GM12878 (cell line): ENCODE data around the gene MDM4. TPM values are rescaled to one million over a fixed set of nuclear protein-coding genes. Genes with fewer than 3 reads are reported as not detected.

Experiments used
- ATF3 ChIP-seq: IDR thresholded peaks from 2 replicates; pipeline ENCODE4 v1.6.1; 2011; ENCODE audit warnings: low read depth, mild to moderate bottlenecking, low read length, moderate library complexity, borderline replicate concordance; ENCODE audit errors: extremely low read depth
- BCL3 ChIP-seq: IDR thresholded peaks from 2 replicates; pipeline ENCODE4 v1.6.1; 2011; ENCODE audit warnings: borderline replicate concordance, low read depth, mild to moderate bottlenecking, moderate library complexity, low read length; ENCODE audit not compliant: insufficient read depth, poor library complexity, severe bottlenecking
- BMI1 ChIP-seq: fragments of 450-650 bp; IDR thresholded peaks from 2 replicates; pipeline ENCODE4 v1.6.1; 2016; ENCODE audit warnings: mild to moderate bottlenecking, moderate library complexity, borderline replicate concordance
- CREM ChIP-seq: IDR thresholded peaks from 2 replicates; pipeline ENCODE4 v1.6.1; 2014; ENCODE audit warnings: antibody characterized with exemption, low read depth
- ELK1 ChIP-seq: IDR thresholded peaks from 2 replicates; pipeline ENCODE4 v1.6.1; 2012; ENCODE audit warnings: low read depth, low read length, improper control_type of control experiment
- ESRRA ChIP-seq: IDR thresholded peaks from 2 replicates; pipeline ENCODE4 v1.6.1; 2012; ENCODE audit warnings: mild to moderate bottlenecking, low read length, improper control_type of control experiment
- FOXK2 ChIP-seq: fragments of 450-650 bp; IDR thresholded peaks from 2 replicates; pipeline ENCODE4 v1.6.1; 2017; ENCODE audit warnings: mild to moderate bottlenecking, moderate library complexity
- GABPA ChIP-seq: IDR thresholded peaks from 2 replicates; pipeline ENCODE4 v1.6.1; 2014; ENCODE audit warnings: antibody characterized with exemption, low read depth, mild to moderate bottlenecking, inconsistent platforms
- HDGF ChIP-seq: fragments of 450-650 bp; IDR thresholded peaks from 2 replicates; pipeline ENCODE4 v1.6.1; 2016; ENCODE audit warnings: antibody characterized with exemption
- IKZF1 ChIP-seq: fragments of 450-650 bp; conservative IDR thresholded peaks from 2 replicates; pipeline ENCODE4 v1.6.1; 2017; ENCODE audit warnings: antibody characterized with exemption, mild to moderate bottlenecking
- KAT2A ChIP-seq: conservative IDR thresholded peaks from 2 replicates; pipeline ENCODE4 v1.6.1; 2011; ENCODE audit warnings: low read depth, low read length; ENCODE audit not compliant: control insufficient read depth
- KDM1A ChIP-seq: fragments of 200-600 bp; sonication (generic); IDR thresholded peaks from 2 replicates; pipeline ENCODE4 v1.6.1; 2016; ENCODE audit warnings: borderline replicate concordance
- MAX ChIP-seq: IDR thresholded peaks from 2 replicates; pipeline ENCODE4 v1.6.1; 2012; ENCODE audit warnings: low read depth, low read length, improper control_type of control experiment
- MYC ChIP-seq: IDR thresholded peaks from 2 replicates; pipeline ENCODE4 v1.6.1; 2011; ENCODE audit warnings: mild to moderate bottlenecking, low read length, moderate library complexity, inconsistent platforms; ENCODE audit not compliant: insufficient read depth, insufficient replicate concordance, insufficient read length, severe bottlenecking
- NFXL1 ChIP-seq: fragments of 450-650 bp; IDR thresholded peaks from 2 replicates; pipeline ENCODE4 v1.6.1; 2017; ENCODE audit warnings: antibody characterized with exemption, mild to moderate bottlenecking, borderline replicate concordance
- PAX8 ChIP-seq: fragments of 450-650 bp; IDR thresholded peaks from 2 replicates; pipeline ENCODE4 v1.6.1; 2017; ENCODE audit warnings: mild to moderate bottlenecking, moderate library complexity
- POLR2AphosphoS2 ChIP-seq: IDR thresholded peaks from 2 replicates; pipeline ENCODE4 v1.6.1; 2011; ENCODE audit warnings: low read depth, mild to moderate bottlenecking, low read length, improper control_type of control experiment, moderate library complexity
- POU2F2 ChIP-seq: IDR thresholded peaks from 3 replicates; pipeline ENCODE4 v1.6.1; 2011; ENCODE audit warnings: low read depth, mild to moderate bottlenecking, low read length, borderline replicate concordance
- RBBP5 ChIP-seq: fragments of 200-600 bp; sonication (generic); conservative IDR thresholded peaks from 2 replicates; pipeline ENCODE4 v1.6.1; 2016
- RELA ChIP-seq: fragments of 450-650 bp; IDR thresholded peaks from 2 replicates; pipeline ENCODE4 v1.8.0; 2014; ENCODE audit warnings: borderline replicate concordance; ENCODE audit not compliant: partially characterized antibody
- RELB ChIP-seq: fragments of 450-650 bp; IDR thresholded peaks from 2 replicates; pipeline ENCODE4 v1.6.1; 2017; ENCODE audit warnings: low read depth, mild to moderate bottlenecking, moderate library complexity
- SP1 ChIP-seq: IDR thresholded peaks from one replicate; pipeline ENCODE4 v1.6.1; 2011; ENCODE audit warnings: low read depth, low read length
- SUPT20H ChIP-seq: IDR thresholded peaks from 2 replicates; pipeline ENCODE4 v1.6.1; 2011; ENCODE audit warnings: low read depth, mild to moderate bottlenecking, low read length, moderate library complexity, borderline replicate concordance; ENCODE audit not compliant: control insufficient read depth
- TCF12 ChIP-seq: IDR thresholded peaks from 2 replicates; pipeline ENCODE4 v1.6.1; 2011; ENCODE audit warnings: low read depth, mild to moderate bottlenecking, low read length
- TCF3 ChIP-seq: IDR thresholded peaks from 2 replicates; pipeline ENCODE4 v1.6.1; 2012; ENCODE audit warnings: low read depth, mild to moderate bottlenecking, low read length, borderline replicate concordance; ENCODE audit not compliant: insufficient read depth
- ZBTB33 ChIP-seq: fragments of 450-650 bp; IDR thresholded peaks from 2 replicates; pipeline ENCODE4 v1.6.1; 2017; ENCODE audit warnings: mild to moderate bottlenecking
- polyA plus RNA-seq, 11 experiments: library from polyadenylated mRNA; depleted of rRNA in 4 of 11; unstranded in 6 of 11; stranded (reverse) in 5 of 11; fragments of >200 nt; fragmentation: Nextera tagmentation in 4 of 11; fragmentation: Illumina TruSeq in 1 of 11; extraction: Ambion mirVana in 4 of 11; extraction: Trizol in 1 of 11; gene quantifications; 1 replicate in 1 of 11; 2 replicates in 10 of 11; pipeline versions ENCODE4 v1.2.1 to v1.2.3, GENCODE V29; 2011 to 2016; ENCODE audit warnings: inconsistent platforms in 2 of 11, missing spikeins in 2 of 11, low read depth in 1 of 11
- total RNA-seq, 4 experiments: library from RNA; depleted of rRNA in 3 of 4; stranded (reverse); fragments of >200 nt in 3 of 4; fragmentation: Illumina TruSeq in 1 of 4; extraction: Trizol in 1 of 4; gene quantifications; 2 replicates each; pipeline versions ENCODE4 v1.2.1 to v1.2.3, GENCODE V29; 2013 to 2021

Gene MDM4
- total and polyA plus RNA-seq, 10 of the 15 experiments (the other 5 are each of a cell fraction or from before 2014, with no cell fraction given): 2.5 to 74.4 (median 22.7) TPM

GRCh38 chr1:204564835-204565234 lies 48.6 kb downstream of the MDM4 start (continued):
- TF ChIP-seq RELA (no peak), CREM (peak; percentile 77), FOXK2 (no peak), IKZF1 (peak; percentile 91), NFXL1 (no peak), BCL3 (no peak), POLR2AphosphoS2 (no peak), KAT2A (no peak), BMI1 (peak; percentile 68), RBBP5 (no peak), PAX8 (no peak), ATF3 (no peak), POU2F2 (peak; percentile 99), MAX (no peak), ELK1 (no peak), SP1 (peak; percentile 77), SUPT20H (no peak), ESRRA (no peak), TCF3 (peak; percentile 74; the same call in 1 of the 2 replicates), GABPA (no peak), ZBTB33 (no peak), HDGF (0 out of 2 replicates have a peak, but pooled peaks have one; percentile 12), MYC (no peak), RELB (peak; percentile 90), TCF12 (0 out of 2 replicates have a peak, but pooled peaks have one; percentile 60), KDM1A (no peak)
